Trophoblast cell (in vitro differentiated cells and primary cell): ENCODE measurements around the gene NPTN.
A peak's percentile ranks its signal among the peaks of the same experiment; 100 is the strongest.

ENCODE experiments used
- DNase-seq, 2 donors: peaks; one replicate each; pipeline ENCODE4 v3.0.0-alpha.2; 2016
- H2AFZ ChIP-seq: 2 replicates; pipeline ENCODE4 v1.6.1; 2013; ENCODE audit warnings: low read length, moderate library complexity, mild to moderate bottlenecking; ENCODE audit not compliant: insufficient read depth, poor library complexity
- H2AK5ac ChIP-seq: 2 replicates; pipeline ENCODE4 v1.6.1; 2013; ENCODE audit warnings: mild to moderate bottlenecking, low read length
- H2BK120ac ChIP-seq: 2 replicates; pipeline ENCODE4 v1.6.1; 2013; ENCODE audit warnings: low read length, mild to moderate bottlenecking, moderate library complexity; ENCODE audit not compliant: insufficient read depth, poor library complexity
- H2BK12ac ChIP-seq: 2 replicates; pipeline ENCODE4 v1.6.1; 2013; ENCODE audit warnings: mild to moderate bottlenecking, low read length, moderate library complexity
- H2BK5ac ChIP-seq: 2 replicates; pipeline ENCODE4 v1.6.1; 2013; ENCODE audit warnings: low read length, low read depth, moderate library complexity, mild to moderate bottlenecking; ENCODE audit not compliant: poor library complexity
- H3K14ac ChIP-seq: 2 replicates; pipeline ENCODE4 v1.6.1; 2013; ENCODE audit warnings: mild to moderate bottlenecking, low read length
- H3K18ac ChIP-seq: 2 replicates; pipeline ENCODE4 v1.6.1; 2013; ENCODE audit warnings: mild to moderate bottlenecking, low read length
- H3K23ac ChIP-seq: 2 replicates; pipeline ENCODE4 v1.6.1; 2013; ENCODE audit warnings: low read length
- H3K27ac ChIP-seq: 2 replicates; pipeline ENCODE4 v1.5.1; 2013; ENCODE audit warnings: low read depth, mild to moderate bottlenecking, inconsistent platforms, low read length, moderate library complexity
- H3K27me3 ChIP-seq: 2 replicates; pipeline ENCODE4 v1.6.1; 2013; ENCODE audit warnings: inconsistent platforms, mild to moderate bottlenecking, low read length, moderate library complexity; ENCODE audit not compliant: insufficient read depth
- H3K36me3 ChIP-seq, 2 experiments: 1 replicate in 1 of 2; 2 replicates in 1 of 2; pipeline ENCODE4 v1.6.1; 2013; ENCODE audit warnings: low read length in 2 of 2, mild to moderate bottlenecking in 2 of 2, moderate library complexity in 1 of 2; ENCODE audit not compliant: insufficient read depth in 2 of 2, control insufficient read depth in 1 of 2
- H3K4ac ChIP-seq: 2 replicates; pipeline ENCODE4 v1.6.1; 2013; ENCODE audit warnings: low read depth, mild to moderate bottlenecking, low read length, moderate library complexity
- H3K4me1 ChIP-seq, 2 experiments: 1 replicate in 1 of 2; 2 replicates in 1 of 2; pipeline ENCODE4 v1.6.1; 2013; ENCODE audit warnings: low read length in 2 of 2, mild to moderate bottlenecking in 2 of 2, moderate library complexity in 1 of 2; ENCODE audit not compliant: insufficient read depth in 2 of 2, control insufficient read depth in 1 of 2
- H3K4me2 ChIP-seq: 2 replicates; pipeline ENCODE4 v1.6.1; 2013; ENCODE audit warnings: inconsistent platforms, mild to moderate bottlenecking, low read length, moderate library complexity
- H3K4me3 ChIP-seq: 2 replicates; pipeline ENCODE4 v1.5.1; 2013; ENCODE audit warnings: mild to moderate bottlenecking, low read depth, low read length, inconsistent platforms
- H3K79me1 ChIP-seq: one replicate; pipeline ENCODE4 v1.6.1; 2013; ENCODE audit warnings: low read length
- H3K79me2 ChIP-seq: 2 replicates; pipeline ENCODE4 v1.6.1; 2013; ENCODE audit warnings: low read length, mild to moderate bottlenecking; ENCODE audit not compliant: control insufficient read depth, insufficient read depth, poor library complexity
- H3K9ac ChIP-seq: 2 replicates; pipeline ENCODE4 v1.6.1; 2013; ENCODE audit warnings: mild to moderate bottlenecking, low read length
- H3K9me3 ChIP-seq: 2 replicates; pipeline ENCODE4 v1.6.1; 2013; ENCODE audit warnings: low read depth, mild to moderate bottlenecking, control low read depth, inconsistent platforms, low read length; ENCODE audit not compliant: insufficient read depth
- H4K12ac ChIP-seq: 2 replicates; pipeline ENCODE4 v1.6.1; 2013; ENCODE audit warnings: low read depth, mild to moderate bottlenecking, low read length, moderate library complexity
- H4K8ac ChIP-seq: 2 replicates; pipeline ENCODE4 v1.6.1; 2013; ENCODE audit warnings: low read depth, mild to moderate bottlenecking, low read length, moderate library complexity
- H4K91ac ChIP-seq: one replicate; pipeline ENCODE4 v1.6.1; 2013; ENCODE audit warnings: low read depth, mild to moderate bottlenecking, low read length, moderate library complexity
- WGBS: extraction: QIAGEN DNeasy Blood & Tissue Kit; methylation state at CpG from one replicate; pipeline ENCODE4 v1.1.7; 2013; ENCODE audit warnings: missing lambda C conversion rate; ENCODE audit not compliant: insufficient read length, insufficient coverage; ENCODE audit errors: extremely low coverage; 5-methylcytosine and 5-hydroxymethylcytosine counted together

Gene NPTN

GRCh38 chr15:73617301-73617831, 15.8 kb downstream of the NPTN start:
- H3K79me1 ChIP-seq: no peaks in the 10 kb centered on the region
- H3K36me3 ChIP-seq: no peaks in the 10 kb centered on the region
- no peak overlapping the region for H3K14ac ChIP-seq
- peaks cover 2% of the 10 kb centered on the region for H3K79me2 ChIP-seq
- no peak overlapping the region for H4K91ac ChIP-seq
- no peak overlapping the region for H3K23ac ChIP-seq
- no peak overlapping the region for H3K4me2 ChIP-seq
- H3K9ac ChIP-seq: no peak overlapping the region
- H2BK5ac ChIP-seq: no peak overlapping the region
- H3K9me3 ChIP-seq: no peaks in the 10 kb centered on the region
- peak overlapping the region; percentile 58 for H3K4ac ChIP-seq
- WGBS: no CpG with 5 or more reads among the region's 2 CpGs
- H2AFZ ChIP-seq: no peak overlapping the region
- H2AK5ac ChIP-seq: no peak overlapping the region
- H2BK12ac ChIP-seq: no peak overlapping the region
- no peak for DNase-seq
- no peaks in the 10 kb centered on the region for H3K27me3 ChIP-seq
- H3K27ac ChIP-seq: no peak overlapping the region
- no peak overlapping the region for H3K18ac ChIP-seq
- no peak overlapping the region for H2BK120ac ChIP-seq
- H3K4me1 ChIP-seq: no peaks in the 10 kb centered on the region
- H4K8ac ChIP-seq: no peak overlapping the region
- no peak overlapping the region for H3K4me3 ChIP-seq
- H4K12ac ChIP-seq: no peak overlapping the region

GRCh38 chr15:73608941-73609340, 24.2 kb downstream of the NPTN start:
- H4K8ac ChIP-seq: no peak overlapping the region
- no peak overlapping the region for H3K4me3 ChIP-seq
- H2BK120ac ChIP-seq: no peak overlapping the region
- H3K79me2 ChIP-seq: peaks cover 6% of the 10 kb centered on the region
- no peak overlapping the region for H3K9ac ChIP-seq
- no peak overlapping the region for H3K18ac ChIP-seq
- no peaks in the 10 kb centered on the region for H3K9me3 ChIP-seq
- no peak overlapping the region for H2BK12ac ChIP-seq
- no CpG with 5 or more reads among the region's 2 CpGs for WGBS
- H2AK5ac ChIP-seq: no peak overlapping the region
- no peak overlapping the region for H3K4ac ChIP-seq
- no peak overlapping the region for H2AFZ ChIP-seq
- H3K27ac ChIP-seq: no peak overlapping the region
- H4K91ac ChIP-seq: no peak overlapping the region
- DNase-seq: peak; percentile 31 to 68
- H2BK5ac ChIP-seq: no peak overlapping the region
- peaks cover 2 to 3% of the 10 kb centered on the region in 2 experiments for H3K4me1 ChIP-seq
- H3K27me3 ChIP-seq: no peaks in the 10 kb centered on the region
- no peak overlapping the region for H3K14ac ChIP-seq
- no peak overlapping the region for H3K4me2 ChIP-seq
- H3K36me3 ChIP-seq: no peaks in the 10 kb centered on the region
- no peak overlapping the region for H4K12ac ChIP-seq
- no peak overlapping the region for H3K23ac ChIP-seq
- H3K79me1 ChIP-seq: no peaks in the 10 kb centered on the region

GRCh38 chr15:73608475-73608874, 24.7 kb downstream of the NPTN start:
- Histone ChIP-seq H3K18ac (no peak overlapping the region), H3K36me3 (no peaks in the 10 kb centered on the region), H2BK120ac (no peak overlapping the region), H2AK5ac (no peak overlapping the region), H3K4me3 (no peak overlapping the region), H3K79me1 (no peaks in the 10 kb centered on the region), H3K9ac (no peak overlapping the region), H3K4me1 (peaks cover 2 to 3% of the 10 kb centered on the region in 2 experiments), H4K91ac (no peak overlapping the region), H2BK12ac (no peak overlapping the region), H4K8ac (no peak overlapping the region), H4K12ac (no peak overlapping the region), H3K4ac (no peak overlapping the region), H2AFZ (no peak overlapping the region), H3K27ac (no peak overlapping the region), H3K27me3 (no peaks in the 10 kb centered on the region), H3K14ac (no peak overlapping the region), H2BK5ac (no peak overlapping the region), H3K9me3 (no peaks in the 10 kb centered on the region), H3K23ac (no peak overlapping the region), H3K79me2 (peaks cover 6% of the 10 kb centered on the region), H3K4me2 (no peak overlapping the region)
- DNase-seq: no peak
- no CpG with 5 or more reads among the region's 1 CpG for WGBS

GRCh38 chr15:73607843-73608242, 25.3 kb downstream of the NPTN start:
- Histone ChIP-seq H4K91ac (no peak overlapping the region), H3K23ac (no peak overlapping the region), H3K27me3 (no peaks in the 10 kb centered on the region), H3K9ac (no peak overlapping the region), H3K4me1 (peaks cover 3 to 5% of the 10 kb centered on the region in 2 experiments), H3K4me3 (no peak overlapping the region), H2BK120ac (no peak overlapping the region), H3K14ac (no peak overlapping the region), H3K9me3 (no peaks in the 10 kb centered on the region), H3K36me3 (no peaks in the 10 kb centered on the region), H3K27ac (no peak overlapping the region), H3K4ac (no peak overlapping the region), H3K18ac (no peak overlapping the region), H2AK5ac (no peak overlapping the region), H4K8ac (no peak overlapping the region), H3K79me1 (no peaks in the 10 kb centered on the region), H2BK5ac (no peak overlapping the region), H4K12ac (no peak overlapping the region), H3K4me2 (no peak overlapping the region), H3K79me2 (peaks cover 6% of the 10 kb centered on the region), H2BK12ac (no peak overlapping the region), H2AFZ (no peak overlapping the region)
- no peak for DNase-seq
- WGBS: no CpG with 5 or more reads among the region's 1 CpG
